Upper lobe of left lung (tissue), 6 donors: ENCODE results near the gene HECTD4. TPM values are rescaled to one million over a fixed set of nuclear protein-coding genes. Genes with fewer than 3 reads are reported as not detected.

Source experiments
- ATAC-seq, 2 donors: fragments of 200-7000 bp; cut with Tn5 transposase; one replicate each; pipeline ENCODE4 v1.9.1; 2022; ENCODE audit warnings: mild to moderate bottlenecking in 2 of 2, moderate library complexity in 2 of 2; ENCODE audit not compliant: low FRiP score in 2 of 2
- DNase-seq, 2 donors: peaks; one replicate each; pipeline ENCODE4 v3.0.0-alpha.2; 2019 to 2020
- H3K27ac ChIP-seq, 4 donors: fragments of 200-600 bp; sonication (generic); one replicate each; pipeline ENCODE4 v1.5.1; 2016 to 2019
- H3K27me3 ChIP-seq, 4 donors: fragments of 200-600 bp; sonication (generic); one replicate each; pipeline ENCODE4 v1.5.1; 2017 to 2019
- H3K36me3 ChIP-seq, 4 donors: fragments of 200-600 bp; sonication (generic); one replicate each; pipeline ENCODE4 v1.5.1; 2016 to 2019
- H3K4me1 ChIP-seq, 4 donors: fragments of 200-600 bp; sonication (generic); one replicate each; pipeline ENCODE4 v1.5.1; 2018 to 2019
- H3K4me3 ChIP-seq, 4 donors: fragments of 200-600 bp; sonication (generic); one replicate each; pipeline ENCODE4 v1.5.1; 2017 to 2019; ENCODE audit warnings: mild to moderate bottlenecking in 2 of 4, moderate library complexity in 1 of 4
- H3K9me3 ChIP-seq, 4 donors: fragments of 200-600 bp; sonication (generic); one replicate each; pipeline ENCODE4 v1.5.1; 2018 to 2019
- CTCF ChIP-seq, 6 experiments: fragments of 450-650 bp in 4 of 6; fragments of 200-600 bp in 2 of 6; sonication (generic) in 2 of 6; IDR thresholded peaks; one replicate each; pipeline ENCODE4 v1.5.1; 2016 to 2019; ENCODE audit warnings: antibody characterized with exemption in 6 of 6
- EP300 ChIP-seq, 4 donors: sonication (generic); formaldehyde crosslinking; IDR thresholded peaks; one replicate each; pipeline ENCODE4 v1.5.1; 2017; ENCODE audit warnings: antibody characterized with exemption in 4 of 4, control low read depth in 2 of 4
- POLR2A ChIP-seq, 4 donors: fragments of 450-650 bp; IDR thresholded peaks; one replicate each; pipeline ENCODE4 v1.5.1; 2016 to 2017; ENCODE audit warnings: antibody characterized with exemption in 4 of 4, mild to moderate bottlenecking in 2 of 4
- POLR2AphosphoS5 ChIP-seq, 2 donors: sonication (generic); formaldehyde crosslinking; IDR thresholded peaks; one replicate each; pipeline ENCODE4 v1.5.1; 2017; ENCODE audit warnings: antibody characterized with exemption in 2 of 2
- WGBS, 2 donors: methylation state at CpG; one replicate each; pipeline ENCODE4 v1.1.5; 2017 to 2018; 5-methylcytosine and 5-hydroxymethylcytosine counted together
- total RNA-seq, 6 donors: library from RNA; depleted of rRNA in 4 of 6; stranded (reverse); fragments of >200 nt in 4 of 6; gene quantifications; one replicate each; pipeline versions ENCODE4 v1.1.0 to v1.2.1, GENCODE V29; 2016 to 2021
- donor health status: DM: no; HTN: no; CAD: no; lungs with moderate emphysema.
- donor health status: DM: no; HTN: yes; CAD: no; lungs with severe emphysema.

HECTD4 gene
- total RNA-seq, 6 donors from 2014 or later, result 34.1 to 196 (median 50.0) TPM

DNA sequence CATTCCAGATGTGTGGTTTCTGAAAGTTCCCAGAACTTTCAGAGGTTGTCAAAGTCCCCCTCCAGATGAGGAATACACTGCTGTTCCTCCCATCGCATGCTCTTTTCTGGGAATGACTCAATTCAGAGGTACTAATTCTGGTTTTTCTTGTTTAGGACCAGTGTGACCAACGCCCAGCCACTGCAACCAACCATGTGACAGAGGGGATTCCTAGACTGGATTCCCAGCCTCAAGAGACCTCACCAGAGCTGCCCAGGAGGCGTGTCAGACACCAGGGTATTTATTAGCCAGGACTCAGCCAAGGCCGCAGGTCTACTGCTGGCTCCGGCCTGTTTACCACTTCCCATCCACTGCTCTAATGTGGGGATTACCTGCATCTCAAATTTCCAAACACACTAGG, 232.6 kb downstream of the HECTD4 start:
- Histone ChIP-seq H3K36me3 (peaks cover 48 to 96% (median 81%) of the 10 kb centered on the region in 4 donors), H3K4me3 (no peak overlapping the region), H3K4me1 (peaks cover 0 to 3% (median 0%) of the 10 kb centered on the region in 4 donors), H3K27ac (no peak overlapping the region), H3K9me3 (no peaks in the 10 kb centered on the region), H3K27me3 (no peaks in the 10 kb centered on the region)
- ATAC-seq (peak; percentile 40 to 69), DNase-seq (peak in 1 of 2 donors; percentile 82)
- TF ChIP-seq POLR2AphosphoS5 (IDR thresholded peaks at IDR 0.05) (no peak), CTCF (IDR thresholded peaks at IDR 0.05) (no peak), EP300 (IDR thresholded peaks at IDR 0.05) (peak in 1 of 4 donors; percentile 37)
- WGBS, 2 donors, result 84 to 88% methylated on average over 5 of the region's 5 CpGs

DNA sequence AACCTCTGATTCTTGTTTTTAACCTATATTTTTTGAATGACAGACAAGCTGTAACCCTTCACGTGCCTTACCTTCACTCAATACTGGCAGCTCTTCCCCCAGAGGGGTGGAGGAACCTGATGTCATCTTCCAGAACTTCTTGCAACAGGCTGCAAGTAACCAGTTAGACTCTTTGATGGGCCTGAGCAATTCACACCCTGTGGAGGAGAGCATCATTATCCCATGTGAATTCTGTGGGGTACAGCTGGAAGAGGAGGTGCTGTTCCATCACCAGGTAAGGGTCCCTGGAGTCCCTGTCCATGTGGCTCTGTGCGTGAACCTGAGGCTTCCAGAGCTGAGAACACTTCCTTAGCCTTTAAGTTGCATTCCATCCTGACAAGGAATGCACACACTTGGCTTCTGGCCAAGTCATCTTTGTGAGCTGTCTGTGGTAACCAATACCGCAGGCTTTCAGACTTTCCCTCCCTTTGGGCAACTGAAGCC, 234.2 kb downstream of the HECTD4 start:
- ATAC-seq (no peak), DNase-seq (peak in 1 of 2 donors; percentile 18)
- no peak for TF ChIP-seq EP300 (IDR thresholded peaks at IDR 0.05)
- TF ChIP-seq POLR2AphosphoS5 (IDR thresholded peaks at IDR 0.05), result no peak
- no peak for TF ChIP-seq POLR2A (IDR thresholded peaks at IDR 0.05)
- no peak for TF ChIP-seq CTCF (IDR thresholded peaks at IDR 0.05)
- peak overlapping the region in 1 of 4 donors; percentile 8 for H3K27ac ChIP-seq
- H3K4me1 ChIP-seq, result peaks cover 0 to 3% (median 0%) of the 10 kb centered on the region in 4 donors
- H3K27me3 ChIP-seq, result no peaks in the 10 kb centered on the region
- H3K36me3 ChIP-seq, result peaks cover 58 to 97% (median 84%) of the 10 kb centered on the region in 4 donors
- no peaks in the 10 kb centered on the region for H3K9me3 ChIP-seq
- 76 to 82% methylated on average over 3 of the region's 3 CpGs for WGBS, 2 donors
- H3K4me3 ChIP-seq, result no peak overlapping the region

DNA sequence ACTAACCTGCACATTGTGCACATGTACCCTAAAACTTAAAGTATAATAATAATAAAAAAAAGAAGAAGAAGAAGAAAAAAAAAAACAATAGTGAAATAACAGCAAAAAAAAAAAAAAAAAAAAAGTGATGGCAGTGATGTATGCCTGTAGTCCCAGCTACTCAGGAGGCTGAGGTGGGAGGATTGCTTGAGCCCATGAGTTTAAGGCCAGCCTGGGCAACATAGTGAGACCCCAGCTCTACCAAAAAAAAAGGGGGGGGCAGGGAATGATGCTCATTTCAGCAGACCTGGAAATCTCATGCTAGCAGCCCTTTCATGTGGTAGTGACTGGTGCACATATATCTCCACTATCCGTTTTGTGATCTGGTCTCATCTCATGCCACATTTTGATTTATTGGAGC, 236.1 kb downstream of the HECTD4 start:
- no peak overlapping the region for H3K4me3 ChIP-seq
- WGBS, 2 donors, result 94% methylated on average over 1 of the region's 1 CpG
- no peak overlapping the region for H3K27ac ChIP-seq
- H3K27me3 ChIP-seq, result no peaks in the 10 kb centered on the region
- no peaks in the 10 kb centered on the region for H3K9me3 ChIP-seq
- H3K36me3 ChIP-seq, result peaks cover 49 to 97% (median 79%) of the 10 kb centered on the region in 4 donors
- TF ChIP-seq POLR2A (IDR thresholded peaks at IDR 0.05) (no peak), CTCF (IDR thresholded peaks at IDR 0.05) (no peak), EP300 (IDR thresholded peaks at IDR 0.05) (no peak)
- DNase-seq, result no peak
- ATAC-seq, result no peak
- H3K4me1 ChIP-seq, result peaks cover 0 to 8% (median 2%) of the 10 kb centered on the region in 4 donors

DNA sequence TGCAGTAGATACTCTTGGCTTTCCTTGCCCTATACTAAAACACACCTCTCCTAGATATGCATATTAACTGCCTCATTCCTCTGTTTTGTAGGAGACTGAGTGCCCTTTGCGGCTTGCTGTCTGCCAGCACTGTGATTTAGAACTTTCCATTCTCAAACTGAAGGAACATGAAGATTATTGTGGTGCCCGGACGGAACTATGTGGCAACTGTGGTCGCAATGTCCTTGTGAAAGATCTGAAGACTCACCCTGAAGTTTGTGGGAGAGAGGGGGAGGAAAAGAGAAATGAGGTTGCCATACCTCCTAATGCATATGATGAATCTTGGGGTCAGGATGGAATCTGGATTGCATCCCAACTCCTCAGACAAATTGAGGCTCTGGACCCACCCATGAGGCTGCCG, 241.5 kb downstream of the HECTD4 start:
- peaks cover 5 to 32% (median 7%) of the 10 kb centered on the region in 4 donors for H3K4me1 ChIP-seq
- 69 to 96% methylated on average over 5 of the region's 5 CpGs for WGBS, 2 donors
- H3K9me3 ChIP-seq, result no peaks in the 10 kb centered on the region
- TF ChIP-seq CTCF (IDR thresholded peaks at IDR 0.05), result no peak
- peak in 1 of 2 donors; percentile 36 for TF ChIP-seq POLR2AphosphoS5 (IDR thresholded peaks at IDR 0.05)
- no peak for TF ChIP-seq EP300 (IDR thresholded peaks at IDR 0.05)
- no peak for TF ChIP-seq POLR2A (IDR thresholded peaks at IDR 0.05)
- H3K27me3 ChIP-seq, result no peaks in the 10 kb centered on the region
- ATAC-seq (no peak), DNase-seq (peak in 1 of 2 donors; percentile 50)
- peaks cover 32 to 100% (median 82%) of the 10 kb centered on the region in 4 donors for H3K36me3 ChIP-seq
- no peak overlapping the region for H3K4me3 ChIP-seq
- peak overlapping the region in 2 of 4 donors; percentile 26 to 51 for H3K27ac ChIP-seq

- DNase-seq, result peak in 1 of 2 donors; percentile 18
- no peaks in the 10 kb centered on the region for H3K9me3 ChIP-seq
- TF ChIP-seq CTCF (IDR thresholded peaks at IDR 0.05) (no peak), EP300 (IDR thresholded peaks at IDR 0.05) (peak in 1 of 4 donors; percentile 17)
- H3K4me1 ChIP-seq, result peaks cover 30 to 52% (median 40%) of the 10 kb centered on the region in 4 donors
- WGBS, 2 donors, result 62 to 72% methylated on average over 3 of the region's 3 CpGs
- peaks cover 0 to 54% (median 43%) of the 10 kb centered on the region in 4 donors for H3K36me3 ChIP-seq
- ATAC-seq, result no peak
- peak overlapping the region in 3 of 4 donors; percentile 4 to 66 (median 15) for H3K27ac ChIP-seq
- H3K27me3 ChIP-seq, result no peaks in the 10 kb centered on the region
- H3K4me3 ChIP-seq, result no peak overlapping the region
Measured at GRCh38 chr12:112134731-112135130, 247.5 kb downstream of the HECTD4 start.
